ENCODE data around the gene DET1.

DET1 gene

DNA sequence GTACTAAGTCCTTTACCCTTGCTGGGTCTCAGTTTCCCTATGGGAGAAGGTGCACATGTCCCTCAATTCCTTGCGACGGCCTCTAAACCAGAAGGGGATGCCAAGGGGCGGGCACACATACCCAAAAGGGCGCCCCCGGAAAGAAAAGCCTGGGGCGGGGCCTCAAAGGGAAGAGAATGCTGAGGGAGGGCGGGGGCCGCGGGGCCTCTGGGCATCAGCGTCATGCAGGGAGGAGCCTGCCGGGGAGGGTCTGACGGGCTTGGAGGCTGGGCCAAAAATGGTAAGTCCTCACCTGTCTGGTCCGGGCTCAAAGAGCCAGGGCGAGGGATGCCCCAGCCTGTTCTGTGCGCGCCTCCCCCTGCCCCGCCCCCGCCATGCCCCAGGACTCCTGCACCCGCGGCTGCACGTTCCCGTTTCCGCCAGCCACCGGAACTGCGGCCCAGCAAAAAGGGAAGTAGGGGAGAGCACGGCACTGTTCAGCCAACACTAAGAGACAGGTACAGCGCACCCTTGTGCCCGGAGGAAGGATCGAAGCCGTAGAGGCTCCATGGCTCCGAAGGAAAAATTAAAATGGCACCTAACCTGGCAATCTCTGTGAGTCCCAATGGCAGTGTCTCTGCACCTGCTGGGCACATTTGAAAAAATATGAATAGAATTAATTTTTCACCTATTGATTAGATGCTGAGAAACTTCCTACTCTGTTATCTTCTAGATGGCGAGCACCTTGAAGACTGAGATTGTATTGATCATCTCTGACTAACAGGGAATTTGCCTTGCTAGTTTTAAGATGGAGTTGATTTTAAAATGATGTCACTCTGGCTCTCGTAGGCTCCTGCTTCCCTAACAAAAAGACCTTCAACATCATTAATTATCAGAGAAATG, at the start of gene DET1:
DET1 (minus strand) TSS at position 434 of the 882 bp plus-strand sequence. CDS start 14,976 bp downstream, outside the sequence.
- Histone ChIP-seq H3K9ac (ENCODE audit: insufficient read length, low read depth) (peak within 1 kb of the TSS; percentile 74), H3K9me3 (ENCODE audit: insufficient read depth, low read length) (no peaks in the 10 kb centered on the region), H3K27me3 (ENCODE audit: insufficient read depth, insufficient read length) (no peaks in the 10 kb centered on the region), H3K4me3 (ENCODE audit: insufficient read length, low read depth) (peak within 1 kb of the TSS; percentile 77), H3K36me3 (ENCODE audit: insufficient read depth, insufficient read length, low read length) (peaks cover 9% of the 10 kb centered on the region), H3K4me1 (ENCODE audit: insufficient read depth, insufficient read length) (peaks cover 5% of the 10 kb centered on the region)
- DNase-seq (ENCODE audit: low read depth, low spot score), result peak; percentile 96
- TF ChIP-seq SUZ12 (IDR thresholded peaks at IDR 0.05; ENCODE audit: extremely low read depth, insufficient read depth, insufficient read length), result no peak
- peak; percentile 59 for TF ChIP-seq YY1 (IDR thresholded peaks at IDR 0.05; ENCODE audit: insufficient read depth, insufficient read length)

DNA sequence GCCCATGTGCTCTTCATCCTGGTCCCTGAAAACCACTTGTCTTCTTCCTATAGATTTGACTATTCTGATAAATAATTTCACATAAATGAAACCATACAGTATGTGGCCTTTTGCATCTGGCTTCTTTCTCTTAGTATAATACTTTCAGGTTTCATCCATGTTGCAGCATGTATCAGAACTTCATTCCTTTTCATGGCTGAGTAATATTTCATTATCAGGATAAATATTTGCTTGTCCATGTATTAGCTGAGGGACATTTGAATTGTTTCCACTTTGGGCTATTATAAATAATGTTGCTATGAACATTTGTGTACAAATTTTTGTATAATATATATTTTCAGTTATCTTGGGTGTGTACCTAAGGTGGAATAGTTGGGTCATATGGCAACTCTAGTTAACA, 44.9 kb upstream of the DET1 start:
- H3K4me3 ChIP-seq (ENCODE audit: insufficient read length, low read depth), result no peak overlapping the region

DNA sequence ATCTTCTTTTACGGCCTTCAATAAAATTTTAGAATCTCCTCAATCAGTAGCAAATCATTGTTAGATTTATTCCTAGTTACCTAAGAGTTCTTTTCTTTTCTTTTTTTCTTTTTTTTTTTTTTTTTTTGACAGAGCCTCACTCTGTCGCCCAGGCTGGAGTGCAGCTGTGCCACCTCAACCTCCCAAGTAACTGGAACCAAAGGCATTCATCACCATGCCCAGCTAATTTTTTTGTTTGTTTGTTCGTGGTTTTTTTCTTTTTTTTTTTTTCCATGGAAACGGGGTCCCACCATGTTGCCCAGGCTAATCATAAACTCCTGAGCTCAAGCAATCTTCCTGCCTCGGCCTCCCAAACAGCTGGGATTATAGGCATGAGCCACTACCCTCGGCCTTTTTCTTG, 44.3 kb upstream of the DET1 start:
- H3K27me3 ChIP-seq (ENCODE audit: insufficient read depth, insufficient read length), result no peaks in the 10 kb centered on the region
- no peaks in the 10 kb centered on the region for H3K9me3 ChIP-seq (ENCODE audit: insufficient read depth, low read length)
- DNase-seq (ENCODE audit: low read depth, low spot score), result no peak
- no peaks in the 10 kb centered on the region for H3K36me3 ChIP-seq (ENCODE audit: insufficient read depth, insufficient read length, low read length)
- no peaks in the 10 kb centered on the region for H3K4me1 ChIP-seq (ENCODE audit: insufficient read depth, insufficient read length)
- TF ChIP-seq SUZ12 (IDR thresholded peaks at IDR 0.05; ENCODE audit: extremely low read depth, insufficient read depth, insufficient read length) (no peak), ZNF274 (IDR thresholded peaks at IDR 0.05; ENCODE audit: low read depth, low read length) (no peak), YY1 (IDR thresholded peaks at IDR 0.05; ENCODE audit: insufficient read depth, insufficient read length) (no peak)
- H3K4me3 ChIP-seq (ENCODE audit: insufficient read length, low read depth), result no peak overlapping the region
- no peak overlapping the region for H3K9ac ChIP-seq (ENCODE audit: insufficient read length, low read depth)

More for the DNA sequence above, 44.9 kb upstream of the DET1 start:
- no peaks in the 10 kb centered on the region for H3K9me3 ChIP-seq (ENCODE audit: insufficient read depth, low read length)
- no peaks in the 10 kb centered on the region for H3K36me3 ChIP-seq (ENCODE audit: insufficient read depth, insufficient read length, low read length)
- no peaks in the 10 kb centered on the region for H3K27me3 ChIP-seq (ENCODE audit: insufficient read depth, insufficient read length)
- H3K4me1 ChIP-seq (ENCODE audit: insufficient read depth, insufficient read length), result no peaks in the 10 kb centered on the region
- TF ChIP-seq YY1 (IDR thresholded peaks at IDR 0.05; ENCODE audit: insufficient read depth, insufficient read length) (no peak), ZNF274 (IDR thresholded peaks at IDR 0.05; ENCODE audit: low read depth, low read length) (no peak), SUZ12 (IDR thresholded peaks at IDR 0.05; ENCODE audit: extremely low read depth, insufficient read depth, insufficient read length) (no peak)
- DNase-seq (ENCODE audit: low read depth, low spot score), result no peak
- no peak overlapping the region for H3K9ac ChIP-seq (ENCODE audit: insufficient read length, low read depth)

DNA sequence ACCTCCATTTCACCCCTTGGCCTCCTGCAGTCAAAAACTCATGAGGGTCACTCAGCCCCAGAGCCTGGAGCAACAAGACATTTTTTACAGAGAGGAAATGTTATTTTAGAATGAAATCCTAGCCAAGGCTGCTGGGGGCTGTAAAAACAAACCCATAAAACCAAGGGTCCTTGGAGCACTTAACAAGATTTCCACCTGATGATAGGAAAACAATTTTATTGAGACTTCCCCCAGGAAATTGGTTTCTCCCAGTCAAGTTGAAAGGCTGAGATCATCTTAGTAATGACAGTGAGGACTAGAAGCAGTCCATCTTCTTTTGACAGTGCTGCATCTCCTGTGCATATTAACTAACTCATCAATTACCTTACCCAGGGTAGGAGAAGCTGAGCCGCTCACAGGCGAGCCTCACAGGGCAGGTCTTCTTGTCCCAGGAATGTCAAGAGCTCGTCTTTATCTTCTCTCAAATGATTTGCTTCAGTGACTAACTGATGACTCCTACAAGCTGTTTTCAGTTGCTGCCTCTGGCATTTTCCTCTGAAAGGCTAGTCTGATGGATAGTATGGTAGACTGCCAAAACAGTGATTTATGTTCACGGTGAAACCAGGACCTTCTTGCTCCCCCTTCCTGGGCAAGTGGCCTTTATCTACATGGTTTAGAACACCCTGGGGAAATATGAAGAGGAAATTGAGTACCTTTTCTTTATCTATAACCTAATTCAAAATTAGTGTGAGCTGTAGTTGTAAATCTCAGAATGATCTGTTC, 40.1 kb upstream of the DET1 start:
- no peaks in the 10 kb centered on the region for H3K27me3 ChIP-seq (ENCODE audit: insufficient read depth, insufficient read length)
- H3K36me3 ChIP-seq (ENCODE audit: insufficient read depth, insufficient read length, low read length), result no peaks in the 10 kb centered on the region
- no peak overlapping the region for H3K4me3 ChIP-seq (ENCODE audit: insufficient read length, low read depth)
- no peaks in the 10 kb centered on the region for H3K9me3 ChIP-seq (ENCODE audit: insufficient read depth, low read length)
- no peak for DNase-seq (ENCODE audit: low read depth, low spot score)
- no peaks in the 10 kb centered on the region for H3K4me1 ChIP-seq (ENCODE audit: insufficient read depth, insufficient read length)
- TF ChIP-seq YY1 (IDR thresholded peaks at IDR 0.05; ENCODE audit: insufficient read depth, insufficient read length), result no peak
- H3K9ac ChIP-seq (ENCODE audit: insufficient read length, low read depth), result no peak overlapping the region

DNA sequence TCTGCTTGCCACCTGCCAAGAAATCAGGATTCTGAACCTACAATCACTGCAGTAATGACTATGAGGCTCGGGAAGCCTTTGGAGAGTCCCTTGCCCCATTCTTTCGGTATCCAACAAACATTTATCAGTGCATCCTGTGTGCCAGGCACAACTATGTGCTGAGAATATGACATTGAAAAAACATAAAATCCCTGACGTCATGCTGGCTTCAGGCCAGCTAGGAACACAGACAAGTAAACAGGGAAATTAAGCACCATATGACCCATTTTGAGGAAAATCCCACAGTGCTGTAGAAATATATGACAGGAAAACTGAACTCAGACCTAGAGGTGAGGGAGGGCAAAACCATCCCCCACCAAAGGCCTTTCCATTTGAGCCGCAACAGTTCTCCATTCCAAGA, 34.1 kb upstream of the DET1 start:
- Histone ChIP-seq H3K27me3 (ENCODE audit: insufficient read depth, insufficient read length) (no peaks in the 10 kb centered on the region), H3K9ac (ENCODE audit: insufficient read length, low read depth) (no peak overlapping the region), H3K36me3 (ENCODE audit: insufficient read depth, insufficient read length, low read length) (no peaks in the 10 kb centered on the region), H3K4me1 (ENCODE audit: insufficient read depth, insufficient read length) (no peaks in the 10 kb centered on the region), H3K4me3 (ENCODE audit: insufficient read length, low read depth) (no peak overlapping the region), H3K9me3 (ENCODE audit: insufficient read depth, low read length) (no peaks in the 10 kb centered on the region)
- TF ChIP-seq YY1 (IDR thresholded peaks at IDR 0.05; ENCODE audit: insufficient read depth, insufficient read length) (no peak), SUZ12 (IDR thresholded peaks at IDR 0.05; ENCODE audit: extremely low read depth, insufficient read depth, insufficient read length) (no peak), ZNF274 (IDR thresholded peaks at IDR 0.05; ENCODE audit: low read depth, low read length) (no peak)
- DNase-seq (ENCODE audit: low read depth, low spot score), result no peak

DNA sequence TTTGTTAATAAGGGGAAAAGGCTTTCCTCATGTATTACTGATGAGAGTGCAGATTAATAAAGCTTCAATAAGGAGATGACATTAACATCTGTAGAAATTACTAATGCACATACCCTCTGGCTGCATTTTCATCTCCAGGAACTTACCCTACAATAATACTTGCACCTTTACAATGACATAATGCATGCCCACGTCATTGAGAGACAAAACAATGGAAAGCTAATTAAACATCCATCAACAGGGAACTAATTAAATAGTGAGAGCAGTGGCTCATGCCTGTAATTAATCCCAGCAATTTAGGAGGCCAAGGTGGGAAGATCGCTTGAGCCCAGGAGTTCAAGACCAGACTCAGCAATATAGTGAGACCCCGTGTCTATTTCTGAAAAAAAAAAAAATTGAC, 32.8 kb upstream of the DET1 start:
- DNase-seq (ENCODE audit: low read depth, low spot score), result no peak
- H3K4me1 ChIP-seq (ENCODE audit: insufficient read depth, insufficient read length), result no peaks in the 10 kb centered on the region
- no peak overlapping the region for H3K4me3 ChIP-seq (ENCODE audit: insufficient read length, low read depth)
- TF ChIP-seq ZNF274 (IDR thresholded peaks at IDR 0.05; ENCODE audit: low read depth, low read length) (no peak), YY1 (IDR thresholded peaks at IDR 0.05; ENCODE audit: insufficient read depth, insufficient read length) (no peak), SUZ12 (IDR thresholded peaks at IDR 0.05; ENCODE audit: extremely low read depth, insufficient read depth, insufficient read length) (no peak)
- no peaks in the 10 kb centered on the region for H3K9me3 ChIP-seq (ENCODE audit: insufficient read depth, low read length)
- H3K36me3 ChIP-seq (ENCODE audit: insufficient read depth, insufficient read length, low read length), result no peaks in the 10 kb centered on the region
- H3K27me3 ChIP-seq (ENCODE audit: insufficient read depth, insufficient read length), result no peaks in the 10 kb centered on the region
- no peak overlapping the region for H3K9ac ChIP-seq (ENCODE audit: insufficient read length, low read depth)

DNA sequence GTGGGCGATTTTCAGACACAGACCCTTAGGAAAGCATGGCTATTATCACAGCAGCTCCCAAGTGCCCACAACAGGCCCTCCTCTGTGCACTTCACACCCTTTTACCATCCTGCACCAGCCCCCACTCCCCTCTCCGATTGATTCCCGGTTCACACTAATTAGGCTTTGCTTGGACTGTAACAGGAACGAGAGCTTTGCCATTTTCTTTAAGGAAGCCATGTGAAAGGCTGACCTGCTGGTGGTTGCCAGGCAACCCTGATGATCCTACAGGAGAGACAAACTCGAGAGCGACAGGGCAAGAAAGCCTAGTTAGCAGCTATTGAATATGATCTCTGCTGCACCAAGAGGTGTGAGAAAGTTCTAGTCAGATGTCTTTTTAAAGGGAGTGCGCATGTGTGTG, 28.2 kb upstream of the DET1 start:
- no peaks in the 10 kb centered on the region for H3K9me3 ChIP-seq (ENCODE audit: insufficient read depth, low read length)
- no peaks in the 10 kb centered on the region for H3K27me3 ChIP-seq (ENCODE audit: insufficient read depth, insufficient read length)
- H3K4me3 ChIP-seq (ENCODE audit: insufficient read length, low read depth), result no peak overlapping the region
- H3K9ac ChIP-seq (ENCODE audit: insufficient read length, low read depth), result no peak overlapping the region
- no peaks in the 10 kb centered on the region for H3K4me1 ChIP-seq (ENCODE audit: insufficient read depth, insufficient read length)
- DNase-seq (ENCODE audit: low read depth, low spot score), result no peak
- TF ChIP-seq YY1 (IDR thresholded peaks at IDR 0.05; ENCODE audit: insufficient read depth, insufficient read length), result no peak
- no peak for TF ChIP-seq SUZ12 (IDR thresholded peaks at IDR 0.05; ENCODE audit: extremely low read depth, insufficient read depth, insufficient read length)
- no peak for TF ChIP-seq ZNF274 (IDR thresholded peaks at IDR 0.05; ENCODE audit: low read depth, low read length)
- no peaks in the 10 kb centered on the region for H3K36me3 ChIP-seq (ENCODE audit: insufficient read depth, insufficient read length, low read length)

Measured in NT2/D1 (cell line).